ENCODE measurements around the gene IL1R1.

The IL1R1 gene

GRCh38 chr2:102176172-102176571 lies 33.6 kb downstream of the IL1R1 start:
- no peak for DNase-seq (ENCODE audit: low spot score)

- DNase-seq (ENCODE audit: low spot score) = no peak
Measured at GRCh38 chr2:102177814-102178478, 35.4 kb downstream of the IL1R1 start.

- DNase-seq (ENCODE audit: low spot score) = no peak
Measured at GRCh38 chr2:102179061-102179460, 36.5 kb downstream of the IL1R1 start.

- no peak for DNase-seq (ENCODE audit: low spot score)
Measured at GRCh38 chr2:102179788-102180686, 37.5 kb downstream of the IL1R1 start.

- no peak for DNase-seq (ENCODE audit: low spot score)
Measured at GRCh38 chr2:102180687-102180999, 38.1 kb downstream of the IL1R1 start.

- no peak for DNase-seq (ENCODE audit: low spot score)
Measured at GRCh38 chr2:102181376-102181775, 38.8 kb downstream of the IL1R1 start.

- no peak for DNase-seq (ENCODE audit: low spot score)
Measured at GRCh38 chr2:102181919-102182635, 39.5 kb downstream of the IL1R1 start.

- DNase-seq (ENCODE audit: low spot score) = no peak
Measured at GRCh38 chr2:102184018-102184417, 41.5 kb downstream of the IL1R1 start.

- DNase-seq (ENCODE audit: low spot score) = no peak
Measured at GRCh38 chr2:102184568-102184967, 42.0 kb downstream of the IL1R1 start.

- DNase-seq (ENCODE audit: low spot score) = peak; percentile 54
Measured at GRCh38 chr2:102185347-102185746, 42.8 kb downstream of the IL1R1 start.

- no peak for DNase-seq (ENCODE audit: low spot score)
Measured at GRCh38 chr2:102186791-102187495, 44.4 kb downstream of the IL1R1 start, which contains the start of gene IL1RL2. IL1RL2 (plus strand) TSS chr2:102187023; CDS start chr2:102187868, 845 bp downstream.

GRCh38 chr2:102187496-102188150 lies 45.1 kb downstream of the IL1R1 start:
- DNase-seq (ENCODE audit: low spot score) = peak; percentile 17

GRCh38 chr2:102190430-102191107 lies 48.0 kb downstream of the IL1R1 start:
- no peak for DNase-seq (ENCODE audit: low spot score)

GRCh38 chr2:102191501-102191900 lies 49.0 kb downstream of the IL1R1 start:
- DNase-seq (ENCODE audit: low spot score) = no peak

GRCh38 chr2:102193074-102193473 lies 50.5 kb downstream of the IL1R1 start:
- no peak for DNase-seq (ENCODE audit: low spot score)

- no peak for DNase-seq (ENCODE audit: low spot score)
Measured at GRCh38 chr2:102194609-102195268, 52.2 kb downstream of the IL1R1 start.

GRCh38 chr2:102197389-102198137 lies 55.0 kb downstream of the IL1R1 start:
- DNase-seq (ENCODE audit: low spot score) = no peak

GRCh38 chr2:102200539-102200938 lies 58.0 kb downstream of the IL1R1 start:
- DNase-seq (ENCODE audit: low spot score) = no peak

- no peak for DNase-seq (ENCODE audit: low spot score)
Measured at GRCh38 chr2:102204638-102205037, 62.1 kb downstream of the IL1R1 start.
